GM18511 (cell line): ENCODE results near the gene GJA9.
"Not testable (repeated sequence)": the region's sequence is repeated elsewhere in the genome, so short reads cannot be mapped to it uniquely, and the experiment has no call there.

Experiments used
- ATAC-seq: cut with Tn5 transposase; IDR thresholded peaks from one replicate; pipeline ENCODE4 v1.9.1; 2021; ENCODE audit warnings: mild to moderate bottlenecking, moderate library complexity; ENCODE audit not compliant: unreplicated experiment

Gene GJA9

DNA sequence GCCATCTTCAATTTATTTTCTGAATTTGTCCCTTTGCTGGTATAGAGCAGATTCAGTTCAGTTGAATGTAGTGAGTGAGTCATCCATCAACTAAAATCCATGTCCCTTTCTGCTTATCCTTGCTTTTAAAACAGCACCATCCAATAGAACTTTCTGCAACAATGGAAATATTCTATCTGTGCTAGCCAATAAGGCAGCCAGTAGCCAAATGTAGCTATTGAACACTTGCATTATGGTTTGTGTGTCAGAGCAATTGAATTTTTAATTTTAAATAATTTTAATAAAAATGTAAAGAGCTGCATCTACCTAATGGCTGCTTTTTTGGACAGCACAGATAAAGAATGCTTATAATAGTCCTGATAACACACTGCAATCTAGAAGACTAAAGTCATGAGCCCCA, at the start of gene GJA9:
Gene GJA9, minus strand, starts transcription at position 101 of the 400 bp plus-strand sequence. CDS start 5,489 bp downstream, outside the sequence.
- no peak for ATAC-seq

- ATAC-seq: no peak
Measured at GRCh38 chr1:38929476-38929875, 48.1 kb upstream of the GJA9 start.

DNA sequence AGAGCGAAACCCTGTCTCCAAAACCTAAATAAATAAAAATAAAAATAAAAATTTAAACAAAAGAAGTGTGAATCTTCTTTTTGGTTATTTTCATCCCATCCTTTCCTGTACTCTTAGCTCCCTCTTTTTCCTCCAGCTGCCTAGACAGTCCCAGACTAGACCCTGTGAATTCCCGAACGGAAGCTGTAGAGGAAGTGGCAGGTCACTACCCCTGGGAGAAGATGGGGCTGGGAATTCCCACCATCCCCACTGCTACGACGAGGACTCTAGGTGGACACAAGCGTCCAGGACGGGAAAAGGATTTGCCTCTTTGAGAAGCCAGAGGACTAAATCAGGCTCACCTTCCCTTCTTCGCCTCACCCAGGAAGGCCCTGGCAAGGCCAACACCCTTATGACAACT, 47.7 kb upstream of the GJA9 start:
- no peak for ATAC-seq

DNA sequence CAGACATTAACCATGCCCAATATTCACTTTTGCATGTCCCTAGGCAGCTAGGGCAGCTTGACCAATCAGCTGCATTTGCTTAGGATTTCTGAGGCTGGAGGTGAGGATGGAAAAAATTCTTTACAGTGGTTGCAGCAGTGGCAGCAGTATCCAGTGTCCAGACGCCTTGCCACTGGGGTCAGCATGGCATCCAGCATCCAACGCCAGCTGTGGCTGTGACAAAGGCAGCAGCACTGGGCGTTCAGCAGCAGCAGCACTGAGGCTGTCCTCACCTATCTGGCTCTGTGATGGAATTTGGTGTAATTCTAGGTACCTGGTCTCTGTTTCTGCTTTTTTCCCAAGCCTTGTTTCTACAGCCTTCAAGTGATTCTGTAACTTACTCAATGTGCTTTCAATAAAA, 44.7 kb upstream of the GJA9 start:
- ATAC-seq: no peak

DNA sequence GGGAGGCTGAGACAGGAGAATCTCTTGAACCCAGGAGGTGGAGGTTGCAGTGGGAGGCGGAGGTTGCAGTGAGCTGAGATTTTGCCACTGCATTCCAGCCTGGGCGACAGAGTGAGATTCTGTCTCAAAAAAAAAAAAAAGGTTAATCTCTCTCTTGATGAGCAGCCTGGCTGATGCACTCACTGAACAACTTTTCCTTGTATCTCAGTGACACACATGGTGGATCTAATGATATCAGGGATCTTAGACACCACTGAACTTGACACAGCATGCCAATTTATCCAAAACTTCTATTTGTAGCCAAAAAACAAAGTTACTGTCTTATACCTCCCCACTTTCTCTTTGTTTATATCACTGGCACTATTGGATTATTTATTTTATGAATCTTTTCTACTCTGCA, 44.0 kb upstream of the GJA9 start:
- no peak for ATAC-seq

- ATAC-seq: no peak
Measured at GRCh38 chr1:38923607-38924006, 42.2 kb upstream of the GJA9 start.

GRCh38 chr1:38919130-38919529, 37.7 kb upstream of the GJA9 start:
- no peak for ATAC-seq

GRCh38 chr1:38918568-38918967, 37.2 kb upstream of the GJA9 start:
- no peak for ATAC-seq

DNA sequence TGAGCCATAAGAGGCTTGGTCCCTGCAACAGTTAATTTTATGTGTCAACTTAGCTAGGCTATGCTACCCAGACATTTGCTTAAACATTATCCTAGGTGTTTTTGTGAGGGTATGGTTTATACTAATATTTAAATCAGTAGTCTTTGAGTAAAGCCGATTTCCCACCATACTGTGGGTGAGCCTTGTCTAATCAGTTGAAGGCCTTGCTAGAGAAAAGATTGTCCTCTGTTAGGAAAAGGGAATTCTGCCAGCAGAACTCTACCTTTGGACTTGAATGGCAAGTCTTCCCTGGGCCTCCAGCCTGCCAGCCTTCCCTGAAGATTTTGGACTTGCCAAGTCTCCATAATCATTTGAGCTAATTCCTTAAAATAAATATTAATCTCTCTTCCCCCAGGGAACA, 36.4 kb upstream of the GJA9 start:
- ATAC-seq: no peak

DNA sequence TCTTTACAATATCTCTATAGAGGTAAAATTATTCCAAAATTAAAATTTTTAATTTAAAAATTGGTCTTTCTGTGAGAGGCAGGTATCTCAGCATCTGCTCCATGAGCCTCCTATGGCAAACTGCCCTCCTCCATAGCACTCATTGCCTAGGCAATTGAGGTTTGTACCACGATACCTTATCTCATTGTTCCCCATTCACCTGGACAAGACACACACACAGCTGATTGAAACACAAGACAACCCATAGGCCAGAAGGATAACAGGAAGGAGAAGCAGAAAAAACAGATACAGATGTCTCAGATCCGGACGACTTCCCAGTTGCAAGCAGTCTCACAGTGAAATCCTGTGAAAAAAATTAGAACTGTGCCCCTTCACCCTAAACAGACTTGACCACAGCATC, 36.0 kb upstream of the GJA9 start:
- no peak for ATAC-seq

DNA sequence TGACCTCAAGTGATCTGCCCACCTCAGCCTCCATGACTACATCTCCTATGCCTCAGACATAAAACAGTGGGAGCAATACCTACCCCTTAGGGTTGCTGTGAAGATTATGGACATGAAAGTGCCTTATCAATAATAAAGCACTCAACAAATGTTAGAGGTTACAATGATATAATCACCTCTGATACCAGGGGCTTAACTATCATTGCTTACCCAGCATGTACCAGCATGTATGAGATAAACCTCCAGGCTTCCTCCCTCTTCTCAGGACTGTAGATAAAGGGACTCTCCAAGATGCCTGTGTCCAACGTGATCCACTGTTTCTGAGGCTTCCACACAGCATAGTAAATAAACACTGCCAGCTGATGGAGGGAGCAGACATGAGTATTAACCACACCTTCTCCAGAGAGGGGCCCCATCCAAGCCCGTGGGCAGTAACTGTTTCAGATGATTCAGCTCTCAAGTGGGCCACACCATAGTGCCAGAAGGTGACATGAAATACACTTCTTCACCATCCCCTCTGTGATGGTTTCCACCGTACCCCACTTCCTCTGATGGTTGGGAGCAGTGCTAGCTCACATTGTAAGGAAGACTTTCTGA, 34.1 kb upstream of the GJA9 start:
- no peak for ATAC-seq

- ATAC-seq: not testable (repeated sequence)
Measured at GRCh38 chr1:38914908-38915307, 33.5 kb upstream of the GJA9 start.

DNA sequence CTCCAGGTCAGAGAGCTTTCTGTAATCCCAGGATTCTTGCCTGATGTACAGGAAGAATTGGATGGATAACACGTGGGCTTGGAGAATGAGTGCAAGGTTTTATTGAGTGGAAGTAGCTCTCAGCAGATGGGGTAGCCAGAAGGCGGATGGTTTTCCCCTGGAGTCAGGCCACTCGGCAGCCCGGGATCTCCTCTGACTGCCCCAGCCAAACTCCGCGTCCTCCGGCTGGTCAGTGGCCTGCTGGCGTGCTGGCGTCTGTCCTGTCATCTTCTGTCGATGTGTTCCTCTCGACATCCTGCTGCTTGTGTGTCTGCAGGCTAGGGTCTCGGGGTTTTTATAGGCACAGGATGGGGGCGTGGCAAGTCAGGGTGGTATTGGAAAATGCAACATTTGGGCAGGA, 27.4 kb upstream of the GJA9 start:
- ATAC-seq: no peak

GRCh38 chr1:38905985-38906384, 24.6 kb upstream of the GJA9 start:
- no peak for ATAC-seq

DNA sequence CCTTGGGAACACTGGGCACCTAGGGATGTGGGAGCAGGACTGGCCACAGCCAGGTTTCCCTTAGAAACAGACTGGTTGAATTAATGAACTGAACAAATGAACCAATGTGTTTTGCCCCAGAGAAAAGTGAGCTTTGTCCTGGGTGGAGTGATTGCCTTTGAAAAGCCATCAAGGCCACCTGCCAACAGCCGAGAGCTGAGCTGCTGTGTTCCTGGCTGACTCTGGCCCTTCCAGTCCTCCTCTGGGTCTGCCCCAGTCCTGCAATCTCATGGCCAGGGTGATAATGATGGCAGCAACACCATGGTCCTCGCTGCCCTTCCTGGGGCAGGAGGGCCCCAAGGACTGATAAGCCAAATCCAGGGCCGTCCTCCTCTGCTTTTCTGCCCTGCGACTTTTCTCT, 18.2 kb upstream of the GJA9 start:
- ATAC-seq: no peak

DNA sequence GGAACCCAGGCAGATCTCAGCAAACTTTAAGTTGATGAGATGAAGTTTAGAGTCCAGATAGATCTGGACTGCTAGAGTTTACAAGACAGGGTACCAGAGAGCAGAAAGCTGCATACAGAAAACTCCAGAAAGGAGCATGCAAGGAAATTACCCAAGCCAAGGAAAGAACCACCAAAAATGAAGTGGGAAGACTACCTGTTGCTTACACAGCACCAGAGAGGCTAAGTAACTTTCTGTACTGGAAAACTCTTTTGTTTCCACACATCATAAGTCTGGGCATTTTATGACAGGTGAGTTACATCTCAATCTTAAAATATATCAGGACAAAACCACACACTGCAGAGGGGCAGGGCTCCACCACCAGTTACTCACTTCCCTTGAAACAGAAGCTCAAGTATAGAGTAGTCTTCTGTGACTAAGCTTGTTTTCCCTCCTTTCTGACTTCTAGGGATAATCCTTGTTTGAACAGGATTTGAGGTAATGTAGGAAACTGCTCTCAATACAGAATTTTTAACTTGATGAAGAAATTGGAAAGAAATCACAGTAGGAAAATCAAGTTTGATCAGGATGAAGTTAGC, 17.4 kb upstream of the GJA9 start:
- no peak for ATAC-seq

- ATAC-seq: no peak
Measured at GRCh38 chr1:38896169-38896568, 14.8 kb upstream of the GJA9 start.

DNA sequence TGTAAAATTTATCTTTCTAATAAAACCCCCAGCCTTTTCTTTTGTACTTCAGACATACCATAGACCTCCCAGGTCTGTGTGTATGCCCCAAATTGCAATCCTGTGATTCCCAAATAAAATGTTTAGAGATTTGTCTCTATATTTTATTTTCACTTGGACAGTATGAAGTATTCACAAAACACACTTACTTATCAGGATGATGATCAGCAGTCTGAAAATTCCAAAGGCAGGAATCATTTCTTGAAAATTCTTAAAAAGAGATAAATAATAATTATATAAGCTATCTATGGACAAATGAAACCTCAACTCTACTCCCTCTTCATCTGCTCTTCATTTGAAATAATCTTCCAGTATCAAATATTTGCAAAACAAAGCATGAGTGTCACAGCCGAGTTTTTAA, 11.6 kb upstream of the GJA9 start:
- ATAC-seq: no peak

DNA sequence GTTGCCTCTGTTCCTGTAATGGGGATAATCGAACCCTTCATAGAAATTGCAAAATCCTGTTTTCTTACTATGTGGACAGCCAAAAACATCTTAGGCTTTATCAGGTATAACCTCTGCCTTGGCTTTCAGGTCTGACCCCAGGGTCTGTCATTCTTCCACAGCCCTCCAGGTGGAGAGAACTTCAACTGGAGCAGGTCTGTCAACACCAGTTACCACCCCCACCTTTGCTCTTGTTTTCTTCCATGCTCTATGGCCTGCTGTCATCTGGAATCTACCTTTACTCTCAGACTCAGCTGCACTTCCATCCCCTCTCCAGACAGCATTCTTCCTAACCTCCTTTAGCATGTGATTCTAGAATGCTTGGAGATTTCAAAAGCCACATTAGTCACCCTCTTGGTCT, 10.4 kb upstream of the GJA9 start:
- ATAC-seq: no peak

DNA sequence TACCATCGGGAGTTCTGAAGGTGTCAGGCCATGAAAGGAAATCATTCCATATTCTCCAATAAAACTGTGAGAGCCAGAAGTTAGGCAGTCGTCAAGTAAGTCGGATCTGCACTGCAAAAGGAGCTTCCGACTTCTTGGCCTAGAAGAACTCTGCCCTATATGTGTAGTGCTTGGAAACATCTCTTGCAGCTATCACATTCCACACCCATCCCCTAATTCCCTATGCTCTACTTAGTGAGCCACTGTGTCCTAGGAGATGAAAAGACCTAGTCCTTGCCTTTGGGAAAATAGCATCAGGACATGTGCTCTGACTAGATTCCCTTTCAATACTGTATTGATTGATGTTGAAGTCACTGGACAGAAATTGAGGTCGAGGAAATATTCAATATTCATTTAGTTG, 8.2 kb upstream of the GJA9 start:
- no peak for ATAC-seq

- ATAC-seq: no peak
Measured at GRCh38 chr1:38888423-38889333, 7.3 kb upstream of the GJA9 start.

DNA sequence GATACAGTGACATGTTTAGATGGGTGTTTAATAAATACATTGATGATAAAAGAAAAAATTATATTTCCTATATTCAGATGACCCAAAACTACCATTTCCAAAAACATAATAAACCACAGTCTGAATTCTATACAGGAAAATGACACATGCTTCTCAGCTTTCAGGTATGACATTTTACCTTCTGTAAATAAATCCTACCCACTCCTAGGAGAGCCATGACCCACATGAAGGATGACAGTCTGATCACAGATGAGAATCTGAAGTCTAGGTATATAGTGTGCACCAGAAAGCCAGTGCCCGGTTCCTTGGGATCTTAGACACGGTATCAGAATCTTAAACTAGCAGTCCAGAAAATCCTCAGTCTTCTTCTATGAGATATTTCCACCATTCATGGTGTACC, 3.7 kb upstream of the GJA9 start:
- ATAC-seq: no peak
